HepG2 (cell line): ENCODE results near the gene FAM174C. TPM values are rescaled to one million over a fixed set of nuclear protein-coding genes. Genes with fewer than 3 reads are reported as not detected.
"Not testable (repeated sequence)": the region's sequence is repeated elsewhere in the genome, so short reads cannot be mapped to it uniquely, and the experiment has no call there.

Source experiments
- AGO2 ChIP-seq: fragments of 200-400 bp; formaldehyde crosslinking; optimal IDR thresholded peaks from 2 replicates; pipeline ENCODE3; 2017; ENCODE audit warnings: mild to moderate bottlenecking, low read depth, low read length, moderate library complexity
- ATF7-NPFF ChIP-seq: sonication (generic); formaldehyde crosslinking; IDR thresholded peaks from 2 replicates; pipeline ENCODE4 v1.8.1; 2023; ENCODE audit warnings: mild to moderate bottlenecking, low read depth, missing genetic modification reagents, moderate library complexity
- FOXP1 ChIP-seq, 2 experiments: fragments of 450-650 bp in 1 of 2; IDR thresholded peaks; 2 replicates each; pipeline ENCODE4 v1.6.1; 2017 to 2018; ENCODE audit warnings: antibody characterized with exemption in 1 of 2
- HNF4G ChIP-seq, 2 experiments: sonication (generic) in 1 of 2; formaldehyde crosslinking in 1 of 2; IDR thresholded peaks; 2 replicates each; pipeline versions ENCODE4 v1.4.0 to v1.6.1; 2011 to 2020; ENCODE audit warnings: borderline replicate concordance in 2 of 2, low read depth in 2 of 2, mild to moderate bottlenecking in 2 of 2, low read length in 1 of 2, missing genetic modification reagents in 1 of 2, moderate library complexity in 1 of 2
- IRF9 ChIP-seq: sonication (generic); formaldehyde crosslinking; IDR thresholded peaks from 2 replicates; pipeline ENCODE4 v1.8.0; 2022; ENCODE audit warnings: missing genetic modification reagents, mild to moderate bottlenecking, borderline replicate concordance
- LCORL ChIP-seq, 2 experiments: fragments of 450-650 bp in 1 of 2; sonication (generic) in 1 of 2; formaldehyde crosslinking in 1 of 2; IDR thresholded peaks; 2 replicates each; pipeline versions ENCODE4 v1.5.0 to v1.6.1; 2017 to 2020; ENCODE audit warnings: antibody characterized with exemption in 1 of 2, missing genetic modification reagents in 1 of 2
- MAX ChIP-seq: IDR thresholded peaks from 2 replicates; pipeline ENCODE4 v1.6.1; 2012; ENCODE audit warnings: inconsistent platforms
- NFE2L1 ChIP-seq: sonication (generic); formaldehyde crosslinking; IDR thresholded peaks from 2 replicates; pipeline ENCODE4 v1.4.0; 2020; ENCODE audit warnings: missing genetic modification reagents, mild to moderate bottlenecking, borderline replicate concordance
- SAP130 ChIP-seq: IDR thresholded peaks from 2 replicates; pipeline ENCODE4 v1.6.1; 2016; ENCODE audit warnings: low read depth
- SIN3A ChIP-seq: IDR thresholded peaks from 2 replicates; pipeline ENCODE4 v1.6.1; 2011; ENCODE audit warnings: low read depth, mild to moderate bottlenecking, control low read depth, low read length, borderline replicate concordance
- SKI ChIP-seq: fragments of 450-650 bp; IDR thresholded peaks from one replicate; pipeline ENCODE4 v1.6.1; 2018; ENCODE audit warnings: mild to moderate bottlenecking; ENCODE audit not compliant: partially characterized antibody
- SOX5 ChIP-seq: IDR thresholded peaks from 2 replicates; pipeline ENCODE4 v1.6.1; 2016; ENCODE audit warnings: borderline replicate concordance
- SP4 ChIP-seq: sonication (generic); formaldehyde crosslinking; IDR thresholded peaks from 2 replicates; pipeline ENCODE4 v1.8.1; 2023; ENCODE audit warnings: mild to moderate bottlenecking, missing genetic modification reagents
- TCF7 ChIP-seq: sonication (generic); IDR thresholded peaks from 2 replicates; pipeline ENCODE4 v1.6.1; 2016; ENCODE audit warnings: antibody characterized with exemption, low read depth
- TEAD3 ChIP-seq: optimal IDR thresholded peaks from 2 replicates; pipeline ENCODE3; 2016; ENCODE audit warnings: borderline replicate concordance
- ZBTB7A ChIP-seq: sonication (generic); formaldehyde crosslinking; IDR thresholded peaks from 2 replicates; pipeline ENCODE4 v1.8.0; 2022; ENCODE audit warnings: mild to moderate bottlenecking, missing genetic modification reagents
- ZNF350 ChIP-seq: sonication (generic); formaldehyde crosslinking; IDR thresholded peaks from 2 replicates; pipeline ENCODE4 v1.4.0; 2020; ENCODE audit warnings: mild to moderate bottlenecking, low read depth, missing genetic modification reagents, borderline replicate concordance
- ZNF563 ChIP-seq: sonication (generic); formaldehyde crosslinking; IDR thresholded peaks from 2 replicates; pipeline ENCODE4 v1.8.0; 2022; ENCODE audit warnings: mild to moderate bottlenecking, moderate library complexity, missing genetic modification reagents
- polyA plus RNA-seq, 8 experiments: library from polyadenylated mRNA; depleted of rRNA in 3 of 8; stranded (reverse) in 7 of 8; unstranded in 1 of 8; fragments of >200 nt; fragmentation: Illumina TruSeq in 4 of 8; extraction: Trizol in 4 of 8; gene quantifications; 2 replicates each; pipeline versions ENCODE4 v1.2.1 to v1.2.3, GENCODE V29; 2011 to 2016; ENCODE audit warnings: low read depth in 4 of 8, missing spikeins in 1 of 8, mixed read lengths in 1 of 8; ENCODE audit not compliant: insufficient read depth in 1 of 8
- total RNA-seq, 5 experiments: library from RNA; depleted of rRNA; stranded (reverse); fragments of >200 nt; fragmentation: Illumina TruSeq; extraction: Trizol; gene quantifications; 2 replicates each; pipeline ENCODE4 v1.2.3, GENCODE V29; 2016; ENCODE audit warnings: low read depth in 1 of 5
- TF ChIP-seq, protein P1 (sequence below): sonication (generic); formaldehyde crosslinking; IDR thresholded peaks from 2 replicates; pipeline ENCODE4 v1.9.0; 2022; ENCODE audit warnings: missing genetic modification reagents, mild to moderate bottlenecking, borderline replicate concordance
- TF ChIP-seq, protein P2 (sequence below): sonication (generic); formaldehyde crosslinking; IDR thresholded peaks from 2 replicates; pipeline ENCODE4 v1.4.0; 2020; ENCODE audit warnings: mild to moderate bottlenecking, missing genetic modification reagents
- TF ChIP-seq, protein P3 (sequence below): IDR thresholded peaks from 2 replicates; pipeline ENCODE4 v1.6.1; 2016; ENCODE audit warnings: mild to moderate bottlenecking, missing biosample characterization, missing genetic modification reagents

The FAM174C gene
- total and polyA plus RNA-seq, 2 of the 13 experiments (the other 11 are each of a cell fraction or from before 2014, with no cell fraction given) = 19.5 to 31.3 TPM

- TF ChIP-seq, protein P1, sequence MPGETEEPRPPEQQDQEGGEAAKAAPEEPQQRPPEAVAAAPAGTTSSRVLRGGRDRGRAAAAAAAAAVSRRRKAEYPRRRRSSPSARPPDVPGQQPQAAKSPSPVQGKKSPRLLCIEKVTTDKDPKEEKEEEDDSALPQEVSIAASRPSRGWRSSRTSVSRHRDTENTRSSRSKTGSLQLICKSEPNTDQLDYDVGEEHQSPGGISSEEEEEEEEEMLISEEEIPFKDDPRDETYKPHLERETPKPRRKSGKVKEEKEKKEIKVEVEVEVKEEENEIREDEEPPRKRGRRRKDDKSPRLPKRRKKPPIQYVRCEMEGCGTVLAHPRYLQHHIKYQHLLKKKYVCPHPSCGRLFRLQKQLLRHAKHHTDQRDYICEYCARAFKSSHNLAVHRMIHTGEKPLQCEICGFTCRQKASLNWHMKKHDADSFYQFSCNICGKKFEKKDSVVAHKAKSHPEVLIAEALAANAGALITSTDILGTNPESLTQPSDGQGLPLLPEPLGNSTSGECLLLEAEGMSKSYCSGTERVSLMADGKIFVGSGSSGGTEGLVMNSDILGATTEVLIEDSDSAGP (CRISPR knock-in tag) = peak; percentile 70; the same call in 1 of the 2 replicates
- TF ChIP-seq FOXP1, LCORL (IDR thresholded peaks at IDR 0.05): not testable (repeated sequence)
- peak; percentile 36; the same call in 1 of the 2 replicates for TF ChIP-seq FOXP1 (CRISPR knock-in tag; IDR thresholded peaks at IDR 0.05)
- 0 out of 2 replicates have a peak, but pooled peaks have one; percentile 16 for TF ChIP-seq SP4 (CRISPR knock-in tag)
- peak; percentile 50 for TF ChIP-seq MAX
- TF ChIP-seq SIN3A = 0 out of 2 replicates have a peak, but pooled peaks have one; percentile 38
- peak; percentile 10 for TF ChIP-seq SKI
- 0 out of 2 replicates have a peak, but pooled peaks have one; percentile 40 for TF ChIP-seq HNF4G (IDR thresholded peaks at IDR 0.05; ENCODE audit: borderline replicate concordance, low read depth, low read length)
- TF ChIP-seq HNF4G (CRISPR knock-in tag; IDR thresholded peaks at IDR 0.05; ENCODE audit: borderline replicate concordance, low read depth) = peak; percentile 52; the same call in 1 of the 2 replicates
- TF ChIP-seq ATF7-NPFF (CRISPR knock-in tag) = 0 out of 2 replicates have a peak, but pooled peaks have one; percentile 22
- TF ChIP-seq NFE2L1 = 0 out of 2 replicates have a peak, but pooled peaks have one; percentile 24
- TF ChIP-seq, protein P2, sequence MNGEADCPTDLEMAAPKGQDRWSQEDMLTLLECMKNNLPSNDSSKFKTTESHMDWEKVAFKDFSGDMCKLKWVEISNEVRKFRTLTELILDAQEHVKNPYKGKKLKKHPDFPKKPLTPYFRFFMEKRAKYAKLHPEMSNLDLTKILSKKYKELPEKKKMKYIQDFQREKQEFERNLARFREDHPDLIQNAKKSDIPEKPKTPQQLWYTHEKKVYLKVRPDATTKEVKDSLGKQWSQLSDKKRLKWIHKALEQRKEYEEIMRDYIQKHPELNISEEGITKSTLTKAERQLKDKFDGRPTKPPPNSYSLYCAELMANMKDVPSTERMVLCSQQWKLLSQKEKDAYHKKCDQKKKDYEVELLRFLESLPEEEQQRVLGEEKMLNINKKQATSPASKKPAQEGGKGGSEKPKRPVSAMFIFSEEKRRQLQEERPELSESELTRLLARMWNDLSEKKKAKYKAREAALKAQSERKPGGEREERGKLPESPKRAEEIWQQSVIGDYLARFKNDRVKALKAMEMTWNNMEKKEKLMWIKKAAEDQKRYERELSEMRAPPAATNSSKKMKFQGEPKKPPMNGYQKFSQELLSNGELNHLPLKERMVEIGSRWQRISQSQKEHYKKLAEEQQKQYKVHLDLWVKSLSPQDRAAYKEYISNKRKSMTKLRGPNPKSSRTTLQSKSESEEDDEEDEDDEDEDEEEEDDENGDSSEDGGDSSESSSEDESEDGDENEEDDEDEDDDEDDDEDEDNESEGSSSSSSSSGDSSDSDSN (CRISPR knock-in tag) = peak; percentile 50; the same call in 1 of the 2 replicates
- peak; percentile 80 for TF ChIP-seq AGO2
- TF ChIP-seq SAP130 (CRISPR knock-in tag) = peak; percentile 65
- peak; percentile 18 for TF ChIP-seq TEAD3 (CRISPR knock-in tag)
- TF ChIP-seq ZNF563 (CRISPR knock-in tag) = 0 out of 2 replicates have a peak, but pooled peaks have one; percentile 22
- TF ChIP-seq IRF9 = peak; percentile 64; the same call in 1 of the 2 replicates
- TF ChIP-seq, protein P3, sequence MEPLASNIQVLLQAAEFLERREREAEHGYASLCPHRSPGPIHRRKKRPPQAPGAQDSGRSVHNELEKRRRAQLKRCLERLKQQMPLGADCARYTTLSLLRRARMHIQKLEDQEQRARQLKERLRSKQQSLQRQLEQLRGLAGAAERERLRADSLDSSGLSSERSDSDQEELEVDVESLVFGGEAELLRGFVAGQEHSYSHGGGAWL (CRISPR knock-in tag) = 0 out of 2 replicates have a peak, but pooled peaks have one; percentile 39
- TF ChIP-seq LCORL (CRISPR knock-in tag; IDR thresholded peaks at IDR 0.05) = peak; percentile 89
- peak; percentile 73 for TF ChIP-seq ZNF350 (CRISPR knock-in tag)
- peak; percentile 70 for TF ChIP-seq SOX5
- TF ChIP-seq TCF7 = peak; percentile 16; the same call in 1 of the 2 replicates
- TF ChIP-seq ZBTB7A (CRISPR knock-in tag) = peak; percentile 68; the same call in 1 of the 2 replicates
These were observed 28.9 kb upstream of the FAM174C start (continued) for GRCh38 chr19:1246265-1247087.
